Glutamatergic neuron (in vitro differentiated cells): ENCODE measurements around the gene LCAT. TPM values are rescaled to one million over a fixed set of nuclear protein-coding genes. Genes with fewer than 3 reads are reported as not detected.

Experiments
- DNase-seq: peaks from one replicate; pipeline ENCODE4 v3.0.0; 2022
- H3K27ac Mint-ChIP-seq: one replicate; pipeline ENCODE4 v1.8.0; 2020; ENCODE audit warnings: mild to moderate bottlenecking, mixed read lengths, inconsistent platforms; ENCODE audit not compliant: unreplicated experiment
- H3K27me3 Mint-ChIP-seq: one replicate; pipeline ENCODE4 v1.8.0; 2020; ENCODE audit warnings: mild to moderate bottlenecking, moderate library complexity, mixed read lengths, inconsistent platforms; ENCODE audit not compliant: unreplicated experiment
- H3K36me3 Mint-ChIP-seq: one replicate; pipeline ENCODE4 v1.8.0; 2020; ENCODE audit warnings: mild to moderate bottlenecking, mixed read lengths, inconsistent platforms; ENCODE audit not compliant: unreplicated experiment
- H3K4me1 Mint-ChIP-seq: one replicate; pipeline ENCODE4 v1.8.0; 2020; ENCODE audit warnings: mild to moderate bottlenecking, low read depth, mixed read lengths, inconsistent platforms; ENCODE audit not compliant: unreplicated experiment
- H3K4me3 Mint-ChIP-seq: one replicate; pipeline ENCODE4 v1.8.0; 2020; ENCODE audit warnings: mild to moderate bottlenecking, mixed read lengths, inconsistent platforms; ENCODE audit not compliant: unreplicated experiment
- H3K9me3 Mint-ChIP-seq: one replicate; pipeline ENCODE4 v1.8.0; 2020; ENCODE audit warnings: mild to moderate bottlenecking, moderate library complexity, mixed read lengths, inconsistent platforms; ENCODE audit not compliant: unreplicated experiment
- CTCF ChIP-seq: fragments of 200-600 bp; sonication (generic); IDR thresholded peaks from one replicate; pipeline ENCODE4 v1.5.0; 2021; ENCODE audit not compliant: partially characterized antibody, unreplicated experiment
- total RNA-seq: library from RNA; stranded (reverse); fragmentation: NEBNext Ultra II Directional; extraction: Animal tissue kit (Norgen Biotek cat#: 25700); gene quantifications from one replicate; pipeline ENCODE4 v1.2.1, GENCODE V29; 2021; ENCODE audit not compliant: unreplicated experiment

The LCAT gene
- total RNA-seq, 1 donor from 2014 or later, result 8.7 TPM

GRCh38 chr16:67953641-67954375, 9.9 kb upstream of the LCAT start:
- peaks cover 4% of the 10 kb centered on the region for H3K9me3 Mint-ChIP-seq
- no peaks in the 10 kb centered on the region for H3K36me3 Mint-ChIP-seq
- no peaks in the 10 kb centered on the region for H3K4me1 Mint-ChIP-seq
- no peak for TF ChIP-seq CTCF
- no peak for DNase-seq
- H3K4me3 Mint-ChIP-seq, result no peak overlapping the region
- peaks cover 3% of the 10 kb centered on the region for H3K27me3 Mint-ChIP-seq
- no peak overlapping the region for H3K27ac Mint-ChIP-seq

GRCh38 chr16:67951485-67951884, 7.6 kb upstream of the LCAT start:
- Mint-ChIP-seq H3K4me3 (no peak overlapping the region), H3K27me3 (peaks cover 5% of the 10 kb centered on the region), H3K9me3 (peaks cover 1% of the 10 kb centered on the region), H3K4me1 (no peaks in the 10 kb centered on the region), H3K36me3 (no peaks in the 10 kb centered on the region), H3K27ac (no peak overlapping the region)
- DNase-seq, result no peak
- TF ChIP-seq CTCF, result no peak

DNA sequence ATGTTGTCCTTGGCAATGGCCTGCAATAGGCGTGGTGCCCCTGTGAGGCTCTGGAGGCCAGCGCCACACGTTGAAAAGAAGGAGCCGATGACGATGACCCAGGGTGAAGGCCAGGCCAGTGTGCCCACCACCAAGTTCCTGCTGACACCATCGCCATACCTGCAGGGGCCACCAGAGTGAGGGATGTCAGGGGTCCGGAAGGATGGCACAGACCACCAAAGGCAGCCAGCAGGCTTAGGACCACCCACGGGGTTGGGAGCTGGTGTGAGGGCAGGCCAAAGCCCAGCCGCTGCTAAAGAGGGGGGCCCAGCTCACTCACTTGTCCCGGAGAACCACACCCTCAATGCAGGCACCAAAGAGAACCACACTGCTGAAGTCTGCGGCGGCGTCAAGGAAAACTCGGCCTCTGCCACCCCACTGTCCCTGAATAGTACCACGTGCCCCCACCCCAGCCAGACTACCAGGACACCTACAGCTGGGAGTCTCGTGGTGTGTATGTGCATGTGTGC, 6.5 kb upstream of the LCAT start:
- peaks cover 5% of the 10 kb centered on the region for H3K27me3 Mint-ChIP-seq
- no peak overlapping the region for H3K27ac Mint-ChIP-seq
- H3K36me3 Mint-ChIP-seq, result no peaks in the 10 kb centered on the region
- H3K9me3 Mint-ChIP-seq, result peaks cover 1% of the 10 kb centered on the region
- H3K4me1 Mint-ChIP-seq, result no peaks in the 10 kb centered on the region
- H3K4me3 Mint-ChIP-seq, result no peak overlapping the region
- DNase-seq, result no peak
- TF ChIP-seq CTCF, result no peak

DNA sequence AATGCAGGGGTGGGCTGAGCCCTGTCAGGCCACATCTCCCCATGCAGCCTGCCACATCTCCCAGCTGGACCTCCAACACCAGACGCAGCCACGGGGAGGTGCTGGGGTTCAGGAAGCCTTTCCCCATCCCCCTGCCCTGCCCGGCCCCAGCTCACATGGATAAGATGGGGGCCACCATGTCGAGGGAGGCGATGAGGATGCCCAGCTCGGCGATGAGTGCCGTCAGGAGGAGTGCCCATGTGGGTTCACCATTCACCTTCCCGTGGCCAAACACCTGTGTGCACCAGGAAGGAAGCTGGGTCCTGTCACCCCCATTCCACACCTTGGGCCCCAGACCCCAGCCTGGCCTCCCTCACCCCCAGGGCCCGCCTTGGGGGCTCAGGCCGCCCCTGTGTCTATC, 5.7 kb upstream of the LCAT start:
- Mint-ChIP-seq H3K4me1 (no peaks in the 10 kb centered on the region), H3K9me3 (peaks cover 1% of the 10 kb centered on the region), H3K27me3 (peaks cover 5% of the 10 kb centered on the region), H3K4me3 (no peak overlapping the region), H3K36me3 (no peaks in the 10 kb centered on the region), H3K27ac (no peak overlapping the region)
- no peak for TF ChIP-seq CTCF
- no peak for DNase-seq

- Mint-ChIP-seq H3K4me3 (no peak overlapping the region), H3K4me1 (no peaks in the 10 kb centered on the region), H3K9me3 (peaks cover 1% of the 10 kb centered on the region), H3K27me3 (peaks cover 5% of the 10 kb centered on the region), H3K27ac (no peak overlapping the region), H3K36me3 (no peaks in the 10 kb centered on the region)
- no peak for DNase-seq
- TF ChIP-seq CTCF, result no peak
Observed at GRCh38 chr16:67948015-67948414, 4.1 kb upstream of the LCAT start.
